Posterior cingulate gyrus (tissue), 11 donors: Measurements from ENCODE around the gene ZBTB7B.

Experiments
- DNase-seq, 10 donors: peaks; one replicate each; pipeline versions ENCODE4 v3.0.0 to v3.0.0-alpha.2; 2020 to 2021; ENCODE audit warnings: mixed read lengths in 3 of 10
- intact Hi-C: fragments of 100-400 bp; cut with DNase I; formaldehyde crosslinking; loops from one replicate; pipeline ENCODE4 v1.15.1; 2023

Gene ZBTB7B

DNA sequence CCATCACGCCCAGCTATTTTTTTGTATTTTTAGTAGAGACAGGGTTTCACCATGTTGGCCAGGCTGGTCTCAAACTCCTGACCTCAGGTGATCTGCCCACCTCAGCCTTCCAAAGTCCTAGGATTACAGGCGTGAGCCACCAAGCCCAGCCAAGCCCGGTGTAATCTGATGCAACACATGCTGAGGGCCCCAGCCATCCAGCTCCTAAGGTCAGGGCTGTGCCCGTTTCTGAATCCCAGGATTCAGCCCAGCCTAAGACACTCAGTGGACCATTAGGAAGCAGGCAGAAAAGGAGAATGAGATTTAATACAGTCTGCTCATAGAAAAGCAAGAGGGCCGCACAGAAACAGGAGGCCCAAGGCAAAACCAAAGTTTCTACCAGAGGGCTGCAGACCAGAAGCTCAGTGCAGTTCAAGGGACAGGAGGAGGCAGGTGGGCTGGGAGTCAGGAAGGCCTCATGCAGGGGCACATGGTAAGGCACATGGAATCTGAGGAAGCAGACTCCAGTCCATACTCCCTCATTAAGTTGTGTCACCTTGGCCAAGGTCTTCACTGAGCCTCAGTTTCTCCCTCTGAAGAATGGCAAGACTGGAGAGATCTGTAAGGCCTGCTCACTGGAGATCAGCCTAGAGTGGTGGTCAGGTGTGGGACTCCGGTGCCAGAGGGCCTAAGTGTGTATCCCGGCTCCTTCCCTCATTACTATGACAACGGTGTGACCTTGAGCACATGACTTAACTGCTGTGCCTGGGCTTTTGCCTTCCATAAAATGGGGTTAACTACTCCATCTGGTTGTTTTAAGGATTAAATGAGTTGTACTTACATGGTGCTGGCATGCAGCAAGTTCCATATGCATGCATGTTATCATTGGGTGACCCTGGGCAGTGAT lies 46.1 kb downstream of the ZBTB7B start:
- no peak for DNase-seq
- intact Hi-C loops = no loop called here

DNA sequence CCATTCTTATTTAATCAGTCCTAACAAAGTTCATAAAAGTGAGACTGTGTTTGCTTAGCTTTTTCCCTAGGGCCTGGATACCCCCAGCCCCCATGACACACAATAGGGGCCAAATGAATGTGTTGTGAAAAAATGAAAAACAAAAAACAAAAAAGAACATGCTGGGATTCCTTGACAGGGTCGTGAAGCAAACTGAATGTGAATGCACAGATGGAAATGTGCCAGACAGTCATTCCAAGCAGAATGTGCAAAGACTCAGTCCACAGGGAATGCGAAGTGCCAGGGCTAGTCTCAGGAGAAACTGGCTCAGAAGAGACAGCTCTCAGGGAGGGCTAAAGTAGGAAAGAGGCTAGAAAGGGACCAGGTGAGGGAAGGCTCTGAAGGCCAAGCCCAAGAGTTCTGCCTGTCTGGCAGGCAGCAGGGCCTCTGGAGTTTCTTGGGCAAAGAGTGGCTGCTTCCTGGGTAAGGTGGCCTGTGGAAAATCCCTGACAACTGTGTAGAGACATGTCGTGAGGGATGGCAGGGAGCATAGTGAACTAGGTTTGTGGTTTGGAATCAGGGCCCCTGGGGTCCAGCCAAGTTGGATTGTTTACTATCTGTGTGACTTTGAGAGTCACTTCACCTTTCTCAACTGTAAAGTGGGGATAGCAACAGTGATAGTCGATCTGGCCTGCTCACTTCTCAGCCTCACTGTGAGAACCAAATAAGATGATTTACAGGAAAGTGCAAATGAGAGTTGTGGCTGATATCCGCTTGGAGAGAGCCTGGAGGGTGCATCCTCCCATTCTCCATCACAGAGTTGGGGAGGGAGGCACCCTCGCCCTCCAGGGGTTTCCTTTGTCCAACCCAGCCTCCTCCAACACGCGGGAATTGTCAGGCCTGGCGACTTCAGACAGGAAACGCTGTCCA lies 47.3 kb downstream of the ZBTB7B start:
- DNase-seq = no peak
- intact Hi-C loops = loop anchor here (2.0 kb wide), 1 partner anchor 35 kb away; no protein-coding TSS in a partner anchor

DNA sequence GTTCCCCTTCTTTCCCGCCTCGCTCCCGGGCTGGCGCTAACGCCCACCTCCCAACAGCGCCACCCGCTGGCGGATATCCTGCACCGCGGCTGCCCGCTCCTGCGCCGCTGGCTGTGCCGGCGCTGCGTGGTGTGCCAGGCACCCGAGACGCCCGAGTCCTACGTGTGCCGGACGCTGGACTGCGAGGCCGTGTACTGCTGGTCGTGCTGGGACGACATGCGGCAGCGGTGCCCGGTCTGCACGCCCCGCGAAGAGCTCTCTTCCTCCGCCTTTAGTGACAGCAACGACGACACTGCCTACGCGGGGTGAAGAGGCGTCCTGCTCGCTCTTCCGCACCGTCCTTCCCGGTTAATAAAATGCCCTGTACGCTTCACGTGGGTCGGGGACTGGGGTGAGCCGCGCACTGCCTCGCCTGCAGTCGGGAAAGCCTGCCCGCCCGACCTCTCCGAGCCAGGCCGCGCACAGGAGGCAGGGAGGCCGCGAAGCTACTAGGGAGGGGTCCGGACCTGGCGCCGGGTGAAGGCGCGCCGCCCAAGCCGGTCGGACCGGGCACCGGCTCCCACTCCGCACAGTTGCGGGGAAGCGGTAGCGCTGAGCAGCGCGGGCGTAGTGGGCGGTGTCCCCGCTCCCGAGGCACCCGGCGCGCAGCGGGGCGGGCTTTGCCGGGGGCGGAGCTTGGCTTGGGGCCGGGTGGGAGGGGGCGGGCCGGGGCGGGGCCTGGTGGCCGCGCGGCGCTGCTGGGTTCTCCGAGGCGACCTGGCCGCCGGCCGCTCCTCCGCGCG lies 48.1 kb downstream of the ZBTB7B start, which contains the start of gene ADAM15:
ADAM15 (plus strand) TSS at position 757 of the 782 bp plus-strand sequence. CDS start 71 bp downstream, outside the sequence.
- DNase-seq = peak; percentile 60 to 96 (median 81)
- intact Hi-C loops = loop anchor here (2.0 kb wide), 1 partner anchor 34 kb away; no protein-coding TSS in a partner anchor

DNA sequence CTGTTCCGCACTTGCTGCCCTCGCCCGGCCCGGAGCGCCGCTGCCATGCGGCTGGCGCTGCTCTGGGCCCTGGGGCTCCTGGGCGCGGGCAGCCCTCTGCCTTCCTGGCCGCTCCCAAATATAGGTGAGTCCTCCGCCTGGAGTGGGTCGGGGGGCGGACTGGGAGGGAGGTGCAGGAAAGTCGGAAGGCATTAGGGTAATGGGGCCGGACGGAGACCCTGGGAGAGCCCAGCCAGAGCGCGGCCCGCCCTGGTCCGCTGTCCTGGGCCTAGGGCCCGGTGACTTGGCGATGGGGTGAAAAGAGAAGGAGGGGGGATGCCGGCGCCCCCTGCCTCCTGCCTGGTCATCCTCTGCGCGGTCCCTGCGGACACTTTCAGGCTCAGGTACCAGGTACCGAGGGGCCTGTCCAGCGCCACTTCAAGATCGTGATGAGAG lies 48.8 kb downstream of the ZBTB7B start:
- no peak for DNase-seq
- intact Hi-C loops = loop anchor here (2.0 kb wide), 1 partner anchor 33 kb away; no protein-coding TSS in a partner anchor

DNA sequence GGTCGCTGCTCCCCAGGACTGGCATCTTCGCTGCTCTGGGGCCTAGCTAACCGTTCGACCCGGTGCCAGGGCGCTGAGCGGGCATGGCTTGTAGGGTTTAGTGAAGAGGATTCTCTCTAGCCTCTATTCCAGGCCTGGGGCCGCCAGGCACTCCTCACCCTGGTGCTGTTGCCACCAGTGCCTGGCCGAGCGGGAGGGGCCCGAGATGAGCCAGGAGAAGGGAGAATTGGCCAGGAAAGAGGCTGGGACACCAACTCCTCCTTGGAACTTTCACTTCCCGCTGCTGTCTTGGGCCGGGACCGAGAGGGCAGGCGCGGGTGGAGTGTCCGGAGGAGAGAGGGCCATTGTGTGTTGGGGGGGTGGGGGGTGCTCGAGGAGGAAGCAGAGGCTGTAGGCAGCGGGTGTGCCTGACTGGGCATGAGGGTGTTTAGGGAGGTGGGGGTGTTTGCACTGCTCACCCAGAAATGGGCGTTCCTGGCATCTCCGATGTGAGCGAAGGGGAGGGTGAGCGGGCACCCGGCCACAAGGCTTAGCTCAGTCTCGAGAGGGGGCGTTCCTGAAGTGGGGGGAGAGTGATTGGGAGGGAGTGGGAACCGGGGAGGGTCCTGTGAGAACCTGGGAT lies 49.3 kb downstream of the ZBTB7B start:
- peak in 5 of 10 donors; percentile 35 to 44 (median 40) for DNase-seq
- intact Hi-C loops = loop anchor here (2.0 kb wide), 1 partner anchor 33 kb away; no protein-coding TSS in a partner anchor

DNA sequence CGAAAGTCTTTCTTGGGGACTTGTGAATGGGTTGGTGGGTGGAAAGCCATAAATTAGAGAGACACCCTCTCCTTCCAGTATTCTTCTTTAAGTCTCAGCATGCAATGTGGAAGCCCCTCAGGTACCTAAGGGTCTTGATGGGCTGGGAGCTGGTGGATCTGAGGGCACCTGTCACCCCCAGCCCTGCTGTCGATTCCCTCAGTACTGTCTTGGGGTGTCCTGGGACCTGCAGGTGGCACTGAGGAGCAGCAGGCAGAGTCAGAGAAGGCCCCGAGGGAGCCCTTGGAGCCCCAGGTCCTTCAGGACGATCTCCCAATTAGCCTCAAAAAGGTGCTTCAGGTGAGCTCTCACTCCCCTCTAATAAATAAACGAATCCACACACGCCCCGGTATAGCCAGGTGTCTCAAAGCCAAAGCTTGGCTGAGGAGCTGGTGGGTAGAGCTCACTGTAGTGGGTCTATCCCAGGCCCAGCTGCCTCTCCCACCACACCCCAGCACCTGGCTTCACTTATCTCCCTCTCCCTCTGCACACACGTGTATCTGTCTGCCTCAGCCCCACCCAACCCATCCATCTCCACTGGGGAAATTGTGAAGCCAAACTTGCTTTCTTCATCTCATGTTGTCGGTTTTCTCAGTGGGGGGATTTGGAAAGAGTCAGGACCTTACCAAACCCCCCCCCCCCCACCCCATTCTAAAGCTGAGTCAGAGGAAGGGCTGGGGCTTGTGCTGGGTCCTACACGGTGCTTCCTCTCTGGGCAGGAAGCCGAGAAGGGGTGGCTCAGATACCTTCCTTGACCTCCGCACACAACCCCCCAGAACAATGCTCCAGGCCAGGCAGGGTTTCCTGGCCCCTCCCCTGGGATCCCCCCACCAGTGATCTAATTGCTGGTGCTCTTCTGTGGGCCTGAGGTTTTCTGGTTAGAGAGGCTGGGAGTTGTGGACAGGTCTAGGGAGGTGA lies 50.1 kb downstream of the ZBTB7B start:
- intact Hi-C loops = no loop called here
- DNase-seq = no peak

DNA sequence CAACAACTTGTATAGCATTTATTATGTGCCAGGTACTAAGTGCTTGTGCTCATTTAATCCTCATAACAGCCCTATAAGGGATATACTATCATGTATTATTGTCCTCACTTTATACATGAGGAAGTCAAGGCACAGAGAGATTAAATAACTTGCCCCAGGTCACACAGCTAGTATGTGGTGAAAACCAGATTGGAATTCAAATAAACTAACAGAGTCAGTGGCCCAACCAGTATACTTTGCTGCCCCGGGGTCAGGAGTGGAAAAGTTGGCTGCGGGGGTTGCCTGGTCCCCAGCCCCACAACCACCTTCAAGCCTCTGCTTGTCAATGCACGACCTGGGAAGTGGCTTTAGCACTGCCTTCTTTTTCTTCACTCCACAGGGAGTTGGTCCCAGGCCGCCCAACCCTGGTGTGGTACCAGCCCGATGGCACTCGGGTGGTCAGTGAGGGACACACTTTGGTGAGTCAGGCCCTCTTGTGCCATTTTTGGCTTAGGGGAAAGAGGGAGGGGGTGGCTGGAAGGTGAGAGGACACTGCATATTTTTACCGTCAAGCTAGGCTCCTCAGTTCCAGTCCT lies 51.0 kb downstream of the ZBTB7B start:
- intact Hi-C loops = no loop called here
- DNase-seq = peak in 1 of 10 donors; percentile 50

DNA sequence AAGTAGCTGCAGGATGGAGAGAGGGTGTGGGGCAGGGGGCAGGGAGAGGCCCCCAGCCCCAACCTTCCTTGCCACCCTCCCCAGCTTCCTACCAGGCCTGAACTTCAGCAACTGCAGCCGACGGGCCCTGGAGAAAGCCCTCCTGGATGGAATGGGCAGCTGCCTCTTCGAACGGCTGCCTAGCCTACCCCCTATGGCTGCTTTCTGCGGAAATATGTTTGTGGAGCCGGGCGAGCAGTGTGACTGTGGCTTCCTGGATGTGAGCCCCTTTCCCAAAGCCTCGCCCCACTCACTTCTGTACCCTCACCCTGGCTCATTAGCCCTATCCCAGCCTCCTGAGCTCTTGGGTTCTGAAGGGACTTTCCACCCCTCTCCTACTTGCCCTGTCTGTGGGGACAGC lies 54.5 kb downstream of the ZBTB7B start:
- DNase-seq = peak in 1 of 10 donors; percentile 54
- intact Hi-C loops = no loop called here

DNA sequence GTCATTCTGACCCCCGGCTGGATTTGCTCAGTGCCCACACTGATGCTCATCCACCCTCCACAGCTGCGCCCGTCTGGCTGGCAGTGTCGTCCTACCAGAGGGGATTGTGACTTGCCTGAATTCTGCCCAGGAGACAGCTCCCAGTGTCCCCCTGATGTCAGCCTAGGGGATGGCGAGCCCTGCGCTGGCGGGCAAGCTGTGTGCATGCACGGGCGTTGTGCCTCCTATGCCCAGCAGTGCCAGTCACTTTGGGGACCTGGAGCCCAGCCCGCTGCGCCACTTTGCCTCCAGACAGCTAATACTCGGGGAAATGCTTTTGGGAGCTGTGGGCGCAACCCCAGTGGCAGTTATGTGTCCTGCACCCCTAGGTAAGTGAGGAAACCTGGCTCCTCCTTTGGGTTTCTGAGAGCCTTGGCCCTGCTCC lies 55.2 kb downstream of the ZBTB7B start:
- intact Hi-C loops = no loop called here
- peak in 1 of 10 donors; percentile 82 for DNase-seq

DNA sequence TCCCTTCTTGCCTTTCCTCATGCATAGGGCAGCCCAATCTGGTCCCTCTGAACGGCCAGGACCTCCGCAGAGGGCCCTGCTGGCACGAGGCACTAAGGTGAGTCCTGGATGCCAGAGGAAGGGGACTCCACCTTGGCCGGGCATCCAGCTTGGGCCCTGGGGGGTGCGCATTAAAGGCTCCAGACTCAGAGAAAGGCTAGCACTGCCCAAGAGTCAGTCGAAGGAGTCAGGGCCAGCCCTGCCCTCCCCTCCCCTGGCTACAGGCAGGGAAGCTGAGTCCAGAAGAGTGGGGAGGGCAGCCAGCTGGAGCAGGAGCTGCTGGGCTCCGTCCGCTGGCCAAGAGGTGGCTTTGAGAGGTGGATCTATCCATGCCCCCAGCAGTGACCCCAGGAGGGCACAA lies 58.1 kb downstream of the ZBTB7B start:
- peak in 1 of 10 donors; percentile 73 for DNase-seq
- intact Hi-C loops = loop anchor here (5.0 to 10.0 kb wide), 3 partner anchors 393 to 506 kb away; partner anchors contain the start of genes ADAR and UBE2Q1

DNA sequence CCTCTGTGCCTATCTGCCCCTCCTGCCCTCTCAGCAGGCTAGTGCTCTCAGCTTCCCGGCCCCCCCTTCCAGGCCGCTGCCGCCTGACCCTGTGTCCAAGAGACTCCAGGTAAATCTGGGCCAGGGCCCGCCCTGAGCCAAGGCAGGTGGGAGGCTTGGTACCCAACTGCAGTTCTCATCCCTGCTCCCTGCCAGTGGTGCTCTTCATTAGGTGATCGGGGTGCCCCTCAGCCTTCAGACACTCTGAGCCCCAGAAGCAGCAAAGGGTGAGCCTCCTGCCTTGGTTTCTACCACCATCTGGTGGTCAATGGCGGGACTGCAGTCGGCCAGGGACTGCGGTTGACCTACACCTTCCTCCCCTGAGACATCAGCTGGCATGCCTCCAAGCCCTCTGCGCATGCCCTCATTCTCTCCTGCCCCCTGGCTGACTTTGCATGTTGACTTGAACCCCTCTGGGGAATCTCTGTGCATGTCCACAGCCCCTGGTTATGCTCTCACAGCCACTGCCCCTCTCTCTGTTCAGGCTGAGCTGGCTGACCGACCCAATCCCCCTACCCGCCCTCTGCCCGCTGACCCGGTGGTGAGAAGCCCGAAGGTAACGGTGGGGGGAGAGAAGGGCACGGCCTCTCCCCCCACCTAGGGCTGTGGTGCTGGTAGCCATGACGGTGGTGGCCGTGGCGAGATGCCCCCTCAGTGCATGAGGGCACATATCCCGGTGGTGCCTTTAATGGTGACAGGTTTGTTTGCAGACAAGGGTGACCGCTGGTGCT lies 59.0 kb downstream of the ZBTB7B start:
- intact Hi-C loops = loop anchor here (2.0 to 10.0 kb wide), 4 partner anchors 23 to 507 kb away; partner anchors contain the start of genes ADAR and UBE2Q1
- peak in 9 of 10 donors; percentile 71 to 96 (median 85) for DNase-seq

DNA sequence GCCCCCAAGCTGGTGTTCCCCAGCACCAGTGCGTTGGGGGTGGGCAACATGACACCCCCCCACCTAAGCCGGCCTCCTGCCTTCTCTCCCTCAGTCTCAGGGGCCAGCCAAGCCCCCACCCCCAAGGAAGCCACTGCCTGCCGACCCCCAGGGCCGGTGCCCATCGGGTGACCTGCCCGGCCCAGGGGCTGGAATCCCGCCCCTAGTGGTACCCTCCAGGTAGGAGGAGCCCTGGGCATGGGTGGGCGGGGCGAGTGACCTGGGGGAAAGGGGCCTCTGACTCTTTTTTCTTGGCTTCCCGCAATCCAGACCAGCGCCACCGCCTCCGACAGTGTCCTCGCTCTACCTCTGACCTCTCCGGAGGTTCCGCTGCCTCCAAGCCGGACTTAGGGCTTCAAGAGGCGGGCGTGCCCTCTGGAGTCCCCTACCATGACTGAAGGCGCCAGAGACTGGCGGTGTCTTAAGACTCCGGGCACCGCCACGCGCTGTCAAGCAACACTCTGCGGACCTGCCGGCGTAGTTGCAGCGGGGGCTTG lies 59.6 kb downstream of the ZBTB7B start:
- intact Hi-C loops = loop anchor here (2.0 to 10.0 kb wide), 4 partner anchors 23 to 507 kb away; partner anchors contain the start of genes ADAR and UBE2Q1
- DNase-seq = peak in 1 of 10 donors; percentile 57

DNA sequence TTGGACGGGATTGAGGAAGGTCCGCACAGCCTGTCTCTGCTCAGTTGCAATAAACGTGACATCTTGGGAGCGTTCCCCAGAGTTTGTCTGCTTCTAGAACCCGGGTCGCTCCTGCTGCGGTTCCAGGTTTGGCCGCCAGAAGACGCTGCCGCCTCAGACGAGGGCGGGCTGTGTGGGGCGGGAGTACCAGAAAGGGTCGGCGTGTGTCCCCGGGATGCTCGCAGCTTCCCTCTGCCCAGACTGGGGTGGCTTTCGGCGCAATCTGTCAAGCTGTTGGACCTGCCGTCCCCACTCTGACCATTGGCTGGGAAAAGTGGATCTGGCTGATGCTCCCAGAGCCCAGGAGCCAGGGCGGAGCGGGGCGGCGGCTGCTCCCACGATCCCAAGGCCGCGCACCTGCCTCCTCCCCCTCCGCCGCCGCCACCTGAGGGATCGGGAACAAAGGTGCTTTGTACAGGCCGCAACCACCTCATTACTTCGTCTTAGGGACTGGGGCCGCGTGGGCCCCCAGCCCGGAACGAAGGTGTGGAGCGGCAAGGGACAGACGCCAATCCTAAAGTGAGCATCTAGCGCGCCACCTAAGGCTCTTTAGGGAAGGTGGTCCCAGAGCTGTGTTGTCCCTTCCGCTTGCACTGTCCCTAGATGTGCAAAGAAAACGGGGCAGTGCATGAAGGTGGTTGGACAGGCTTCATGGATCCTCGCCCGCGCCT lies 60.3 kb downstream of the ZBTB7B start:
- peak in 4 of 10 donors; percentile 15 to 90 (median 64) for DNase-seq
- intact Hi-C loops = loop anchor here (2.0 to 10.0 kb wide), 4 partner anchors 22 to 508 kb away; partner anchors contain the start of genes ADAR and UBE2Q1

DNA sequence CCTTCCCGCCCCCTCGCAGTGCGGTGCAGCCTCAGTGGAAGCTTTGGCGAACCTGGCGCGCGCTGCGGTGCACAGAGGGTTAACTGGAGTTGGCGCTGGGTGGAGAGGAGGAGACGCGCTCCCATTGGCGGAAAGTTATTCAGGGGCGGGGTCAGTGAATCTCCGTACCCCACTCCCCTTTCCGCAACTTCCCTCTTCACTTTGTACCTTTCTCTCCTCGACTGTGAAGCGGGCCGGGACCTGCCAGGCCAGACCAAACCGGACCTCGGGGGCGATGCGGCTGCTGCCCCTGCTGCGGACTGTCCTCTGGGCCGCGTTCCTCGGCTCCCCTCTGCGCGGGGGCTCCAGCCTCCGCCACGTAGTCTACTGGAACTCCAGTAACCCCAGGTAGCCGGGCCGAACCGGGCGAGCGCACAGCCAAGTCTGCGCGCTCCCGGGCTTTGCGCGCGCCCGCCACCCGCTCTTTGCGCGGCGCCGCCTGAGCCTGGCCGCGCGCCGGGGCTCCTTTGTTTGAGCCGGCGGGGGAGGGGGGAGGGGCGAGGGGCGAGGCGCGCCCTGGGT lies 61.0 kb downstream of the ZBTB7B start, which contains the start of gene EFNA4:
EFNA4 (plus strand) TSS at position 191 of the 561 bp plus-strand sequence; CDS start at position 275, 84 bp downstream.
- intact Hi-C loops = loop anchor here (2.0 to 10.0 kb wide), 4 partner anchors 21 to 509 kb away; partner anchors contain the start of genes ADAR and UBE2Q1
- peak in 7 of 10 donors; percentile 53 to 93 (median 67) for DNase-seq
